Measurements from ENCODE around the gene NHEJ1.

NHEJ1 gene

DNA sequence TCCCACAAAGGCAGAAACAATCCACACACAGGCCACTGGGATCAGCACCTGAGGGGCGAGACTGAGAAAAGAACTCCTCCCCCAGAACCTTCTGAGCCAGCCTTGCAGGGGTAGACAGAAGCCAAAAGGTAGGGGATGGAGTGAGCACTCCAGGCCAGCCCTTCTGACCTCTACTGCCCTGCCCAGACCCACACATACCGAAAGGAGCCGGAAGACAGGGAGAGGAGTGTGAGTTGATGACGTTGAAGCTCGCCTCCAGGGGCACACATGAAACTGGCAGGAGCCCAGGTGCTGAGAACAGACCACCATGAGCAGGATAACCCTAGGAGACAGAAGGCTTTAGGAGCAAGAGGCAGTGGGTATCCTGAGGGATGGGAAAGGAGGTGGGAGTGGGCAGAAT lies 7.4 kb upstream of the NHEJ1 start:
- DNase-seq (ENCODE audit: low read depth) = no peak

DNA sequence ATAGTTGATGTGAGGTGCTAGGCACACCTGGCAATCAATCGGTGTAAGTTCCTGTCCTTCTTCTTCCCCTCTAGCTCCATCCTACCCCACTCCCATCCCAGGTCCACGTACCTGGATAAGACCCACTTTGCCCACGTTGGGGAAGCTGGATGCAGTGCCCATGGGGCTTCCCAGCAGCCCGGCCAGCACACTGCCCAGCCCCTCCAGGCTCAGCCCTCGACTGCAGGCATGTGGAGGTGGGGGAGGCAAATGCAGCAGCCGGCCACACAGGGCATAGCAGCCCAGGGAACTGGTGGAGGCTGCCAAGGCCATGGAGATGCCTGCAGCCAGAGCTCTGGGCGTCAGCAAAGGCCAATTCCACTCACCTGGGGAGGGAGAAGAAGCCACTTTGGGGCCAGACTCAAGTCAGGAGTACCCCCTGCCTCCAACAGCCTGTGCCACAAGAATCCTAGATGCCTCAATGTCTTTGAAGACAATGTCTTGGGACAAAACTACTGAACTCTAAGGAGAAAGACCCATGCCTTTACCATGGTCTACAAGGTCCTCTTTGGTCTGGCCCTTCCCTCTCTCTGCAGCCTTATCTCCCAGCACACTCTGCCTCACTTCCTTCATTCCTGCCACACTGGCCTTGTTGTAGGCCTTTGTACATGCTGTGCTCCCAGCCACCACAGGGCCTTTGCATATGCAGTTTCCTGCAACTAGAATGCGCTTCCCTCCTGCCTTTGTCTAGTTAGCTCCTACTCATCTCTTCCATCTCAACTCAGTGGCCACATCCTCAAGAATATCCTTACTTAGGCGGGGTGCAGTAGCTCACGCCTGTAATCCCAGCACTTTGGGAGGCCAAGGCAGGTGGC lies 4.7 kb upstream of the NHEJ1 start:
- DNase-seq (ENCODE audit: low read depth) = no peak

DNA sequence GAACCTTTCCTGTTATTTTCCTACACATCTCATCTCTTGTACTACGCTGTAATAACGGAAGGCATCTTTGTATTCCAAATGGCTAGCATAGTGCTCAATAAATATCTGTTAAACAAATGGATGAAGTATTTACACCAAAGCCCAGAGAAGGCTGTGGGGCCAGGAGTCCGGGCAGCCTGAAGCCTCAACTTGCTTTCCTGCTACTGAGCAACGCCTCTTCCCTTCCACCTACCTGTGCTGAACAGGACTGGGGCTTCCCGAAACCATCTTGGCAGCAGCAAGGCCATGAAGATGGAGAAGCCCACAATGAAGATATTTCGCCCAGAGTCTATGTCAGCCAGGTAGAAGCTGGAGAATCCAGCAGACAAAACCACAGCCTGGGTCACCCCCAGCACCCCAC lies 2.5 kb upstream of the NHEJ1 start:
- no peak for DNase-seq (ENCODE audit: low read depth)

DNA sequence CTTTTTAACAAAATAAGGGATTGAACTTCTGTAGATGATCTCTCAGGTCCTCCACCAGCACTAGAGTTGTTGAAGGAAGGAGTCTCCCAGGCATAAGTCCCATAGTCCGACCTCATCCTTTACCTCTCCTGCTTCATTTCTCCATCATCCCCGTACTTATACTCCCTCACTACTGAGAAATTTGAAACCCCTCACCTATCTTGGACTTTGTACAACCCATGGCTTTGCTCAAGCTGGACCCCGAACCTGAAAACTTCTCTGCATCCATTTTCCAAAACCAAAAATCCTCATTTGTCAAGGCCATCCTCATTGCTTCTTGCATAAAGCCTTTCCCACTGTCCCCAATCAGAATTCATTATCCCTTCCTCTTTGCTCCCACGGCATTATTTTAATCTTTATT lies 482 bp upstream of the NHEJ1 start:
- no peak for DNase-seq (ENCODE audit: low read depth)

DNA sequence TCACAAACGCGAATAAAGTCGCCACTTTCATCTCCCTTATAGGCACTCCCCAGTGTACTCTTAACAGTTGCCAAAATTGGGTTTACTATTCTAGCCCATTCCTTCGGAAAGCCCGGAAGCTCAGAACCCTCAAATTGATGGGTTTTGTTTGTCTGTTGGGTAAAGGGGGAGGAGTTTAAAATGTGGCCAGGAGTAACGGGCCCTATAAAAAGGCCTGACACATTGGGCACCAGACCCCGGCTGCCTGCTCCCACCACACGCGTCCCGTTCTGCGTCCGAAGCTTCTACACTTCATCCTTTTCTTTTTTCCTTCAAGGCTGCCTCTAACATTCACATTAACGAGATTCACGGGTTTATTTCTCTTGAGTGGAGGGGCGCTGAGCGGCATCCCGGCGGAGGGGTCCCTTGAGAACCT lies 837 bp downstream of the NHEJ1 start:
- no peak for DNase-seq (ENCODE audit: low read depth)

DNA sequence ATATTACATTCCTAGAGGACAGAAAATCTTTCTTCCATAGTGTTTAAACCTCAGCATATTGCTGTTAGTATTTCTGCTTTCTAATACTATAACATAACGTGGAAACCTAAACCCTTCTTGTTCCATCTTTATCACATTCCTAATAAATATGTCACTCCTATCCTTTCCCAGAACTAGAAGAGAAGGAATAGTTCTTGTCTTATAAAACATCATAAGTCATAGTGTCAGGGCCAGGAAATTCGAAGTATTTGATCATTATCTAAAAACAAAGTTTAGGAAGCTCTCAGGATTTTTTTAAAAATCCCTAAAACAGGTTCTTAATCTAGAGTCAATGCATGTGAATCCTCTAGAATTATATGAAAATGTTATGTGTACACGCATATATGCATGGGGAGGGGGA lies 2.0 kb downstream of the NHEJ1 start:
- DNase-seq (ENCODE audit: low read depth) = no peak

DNA sequence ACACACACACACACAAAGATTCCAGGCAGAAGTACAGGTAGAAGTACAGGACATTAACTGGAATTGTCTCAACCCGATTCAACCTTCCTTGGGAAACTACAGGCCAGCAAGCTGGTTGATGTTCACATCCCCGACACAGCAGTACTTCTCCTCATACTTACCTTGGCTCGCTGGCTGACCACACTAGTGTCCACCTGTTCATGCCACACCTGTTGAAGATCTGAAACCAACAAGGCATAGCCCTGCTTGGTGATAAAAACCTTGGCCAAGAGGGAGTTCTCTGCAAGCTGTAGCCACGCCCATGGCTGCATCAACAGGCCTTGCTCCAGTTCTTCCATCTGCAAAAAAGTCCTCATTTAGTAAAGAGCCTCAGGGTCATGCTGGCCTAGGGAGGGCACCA lies 2.6 kb downstream of the NHEJ1 start:
- DNase-seq (ENCODE audit: low read depth) = no peak

DNA sequence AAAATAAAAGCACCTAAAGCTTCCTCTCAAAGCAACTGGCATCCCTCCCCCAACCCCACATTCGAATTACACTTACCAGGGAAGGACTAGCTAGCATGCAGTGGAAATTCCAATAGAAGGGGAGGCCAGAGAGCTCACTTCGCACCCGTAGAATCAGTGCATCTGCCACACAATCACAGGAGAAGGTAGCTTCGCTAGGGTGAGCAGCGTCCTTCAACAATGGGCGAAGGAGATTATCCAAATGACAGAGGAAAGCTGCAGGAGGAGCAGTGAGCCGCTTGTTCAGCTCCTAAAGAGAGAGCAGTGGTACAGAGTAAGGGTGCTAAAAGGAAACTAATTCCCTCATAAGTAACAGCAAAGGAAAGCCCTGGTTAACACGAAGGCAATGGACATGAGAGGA lies 3.2 kb downstream of the NHEJ1 start:
- no peak for DNase-seq (ENCODE audit: low read depth)

DNA sequence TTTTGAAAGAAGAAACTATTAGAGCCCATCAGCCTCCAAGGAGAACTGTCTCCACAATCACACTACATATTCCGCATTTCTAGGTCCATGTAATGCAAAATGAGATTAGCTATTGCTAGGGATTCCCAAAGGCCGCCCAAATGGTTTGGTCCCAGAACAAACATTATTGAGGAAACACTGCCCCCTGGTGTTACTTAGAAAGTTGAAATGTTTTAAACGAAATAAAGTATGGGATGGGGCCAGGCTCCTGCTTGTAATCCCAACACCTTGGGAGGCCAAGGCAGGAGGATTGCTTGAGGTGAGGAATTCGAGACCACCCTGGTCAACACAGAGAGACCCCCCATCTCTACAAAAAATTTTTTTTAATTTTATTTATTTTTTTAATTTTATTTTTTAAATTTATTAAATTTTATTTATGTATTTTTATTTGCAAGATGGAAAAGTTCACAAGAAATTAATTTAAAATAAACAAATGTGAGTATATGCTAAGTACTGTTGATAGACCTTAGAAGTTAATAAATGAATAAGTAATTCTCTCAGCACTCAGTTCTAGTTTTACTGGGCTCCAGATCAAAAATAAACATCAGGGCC lies 5.5 kb downstream of the NHEJ1 start:
- DNase-seq (ENCODE audit: low read depth) = peak; percentile 45

DNA sequence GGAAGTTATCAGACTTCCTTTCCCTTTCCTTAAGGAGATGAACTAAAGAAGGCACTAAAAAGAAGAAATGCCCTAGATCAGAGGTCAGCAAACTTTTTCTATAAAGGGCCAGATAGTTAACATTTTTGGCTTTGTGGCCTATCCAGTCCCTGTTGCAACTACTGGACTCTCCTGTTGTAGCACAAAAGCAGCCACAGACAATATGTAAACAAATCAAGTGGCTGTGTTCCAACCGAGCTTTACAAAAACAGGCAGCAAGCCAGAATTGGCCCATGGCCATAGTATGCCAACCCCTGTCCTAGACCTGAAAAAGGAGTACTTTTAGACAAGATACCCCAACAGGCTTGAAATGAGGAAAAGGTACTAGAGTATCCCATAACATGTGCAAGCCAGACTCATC lies 10.9 kb downstream of the NHEJ1 start:
- DNase-seq (ENCODE audit: low read depth) = no peak

DNA sequence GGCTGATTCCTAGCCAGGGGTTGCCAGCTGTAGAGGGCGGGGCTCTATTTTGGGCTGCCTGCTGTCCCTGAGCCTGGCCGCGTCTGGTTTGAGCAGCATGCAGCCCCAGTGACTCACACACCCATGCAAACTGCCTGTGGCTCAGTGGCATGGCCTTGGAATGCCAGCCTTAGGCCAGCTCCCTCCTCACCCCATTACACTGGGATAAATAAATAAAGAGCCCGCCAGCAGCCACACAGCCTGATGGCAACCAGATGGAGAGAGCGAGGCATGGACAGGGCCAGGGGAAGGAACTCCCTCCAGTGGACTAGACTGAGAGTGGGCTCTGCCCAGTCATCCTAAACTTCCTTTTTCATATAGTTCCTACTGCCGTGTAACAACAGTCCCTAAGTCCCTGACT lies 18.3 kb downstream of the NHEJ1 start:
- DNase-seq (ENCODE audit: low read depth) = peak; percentile 86

DNA sequence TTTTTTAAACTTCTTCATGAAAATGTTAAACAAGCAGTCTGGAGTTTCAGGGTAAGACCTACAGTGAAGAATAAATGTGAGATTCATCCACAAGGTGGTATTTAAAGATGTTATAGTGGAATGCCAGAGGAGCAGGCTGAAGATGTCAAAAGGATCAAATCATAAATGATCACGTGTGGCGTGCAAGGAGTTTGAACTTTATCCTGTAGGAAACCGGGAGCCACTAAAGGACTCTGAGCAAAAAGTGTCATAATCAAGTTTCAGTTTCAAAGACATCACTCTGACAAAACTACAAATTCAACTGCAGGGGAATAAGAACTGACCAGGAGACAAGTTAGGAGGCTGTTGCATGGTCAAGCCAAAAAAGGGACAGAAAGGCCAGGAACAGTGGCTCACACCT lies 19.9 kb downstream of the NHEJ1 start:
- DNase-seq (ENCODE audit: low read depth) = no peak

DNA sequence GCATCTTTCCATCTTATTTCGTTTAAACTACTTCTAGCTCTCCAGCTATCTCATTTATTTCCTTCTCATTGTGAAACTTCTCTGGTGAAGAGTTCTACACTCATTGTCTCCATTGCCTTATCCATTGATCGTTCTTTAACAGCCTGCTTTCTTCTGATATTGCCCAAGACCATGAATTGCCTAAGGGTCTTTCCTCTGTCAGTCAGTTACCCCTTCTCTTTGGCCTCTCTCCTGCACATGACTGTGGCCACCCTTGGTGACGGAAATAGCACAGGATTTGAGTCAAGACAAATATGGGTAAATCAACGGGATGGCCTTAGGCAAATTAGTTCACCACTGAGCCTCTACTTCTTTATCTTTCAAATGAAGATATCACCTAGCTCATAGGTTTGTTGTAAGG lies 26.6 kb downstream of the NHEJ1 start:
- DNase-seq (ENCODE audit: low read depth) = no peak

DNA sequence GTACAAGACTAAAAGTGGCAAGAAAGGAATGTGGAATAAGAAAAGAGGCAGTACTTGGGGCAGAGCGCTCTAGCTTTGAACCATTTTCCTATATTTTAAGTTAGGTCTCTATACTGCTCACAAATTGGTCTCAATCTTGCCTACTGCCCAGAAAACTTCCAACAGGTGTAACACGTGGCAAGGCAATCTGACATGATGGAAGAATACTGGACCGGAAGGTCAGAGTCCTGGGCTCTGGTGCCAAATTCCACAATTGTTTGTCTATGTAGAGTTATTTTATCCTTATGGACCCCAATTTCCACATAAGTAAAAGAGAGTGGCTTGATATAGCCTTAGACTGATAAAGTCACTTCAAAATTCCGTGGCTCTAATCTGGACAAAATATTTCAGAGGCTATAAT lies 28.9 kb downstream of the NHEJ1 start:
- no peak for DNase-seq (ENCODE audit: low read depth)

DNA sequence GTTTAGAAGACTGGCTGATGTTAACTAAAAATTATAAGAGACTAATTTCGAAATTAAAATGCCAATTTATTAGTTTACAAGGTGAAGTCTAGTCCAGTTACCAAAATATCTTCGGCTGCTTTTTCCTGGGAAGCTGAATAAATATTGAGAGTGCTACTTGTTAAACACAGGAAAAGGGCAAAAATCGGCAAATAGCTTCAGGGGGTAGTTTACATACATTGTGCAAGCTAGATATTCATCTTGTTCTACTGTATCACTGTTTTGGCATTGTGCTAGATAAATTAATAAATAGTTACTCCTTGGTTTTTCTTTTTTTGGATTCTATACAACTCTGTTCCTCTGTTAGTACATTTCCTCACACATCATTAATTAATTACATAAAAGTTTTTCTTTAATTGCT lies 29.3 kb downstream of the NHEJ1 start:
- DNase-seq (ENCODE audit: low read depth) = no peak

DNA sequence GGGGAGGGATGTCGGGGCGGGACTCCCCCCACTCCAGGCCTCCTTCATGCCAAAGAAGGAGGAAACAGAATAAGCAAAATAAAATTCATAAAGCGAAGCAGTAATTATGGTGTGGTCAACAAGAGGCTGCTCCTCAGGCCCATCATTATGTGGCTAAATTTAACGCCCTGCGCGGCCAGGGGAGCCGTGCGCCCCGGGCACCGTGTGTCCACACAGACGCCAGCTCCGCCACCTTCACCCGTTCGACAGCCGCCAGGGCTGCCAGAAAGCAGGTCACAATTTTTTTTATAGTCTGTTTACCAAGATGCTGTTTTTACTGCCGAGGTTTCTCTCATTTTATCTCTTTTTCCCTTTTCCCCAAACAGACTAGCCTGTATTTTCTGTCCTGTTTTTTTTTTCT lies 31.0 kb downstream of the NHEJ1 start:
- DNase-seq (ENCODE audit: low read depth) = no peak

DNA sequence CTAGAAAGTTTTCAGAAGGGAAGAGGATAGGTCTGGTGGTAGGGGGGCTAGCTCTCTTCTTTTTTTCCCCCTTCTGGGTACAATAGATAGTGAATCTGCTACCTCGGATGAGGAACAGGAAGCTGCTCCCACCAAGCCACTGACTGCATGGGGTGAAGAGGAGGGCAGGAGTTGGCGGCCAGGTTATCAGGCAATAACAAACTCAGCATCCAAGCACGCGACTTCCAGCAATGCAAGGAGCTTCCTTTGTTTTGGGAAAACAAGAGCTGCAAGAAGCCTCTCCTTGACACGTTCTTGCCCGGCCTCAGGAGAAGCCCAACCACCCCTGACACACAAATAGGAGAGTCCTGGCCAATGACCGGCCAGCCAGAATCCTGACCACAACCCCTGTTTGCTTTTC lies 32.2 kb downstream of the NHEJ1 start:
- DNase-seq (ENCODE audit: low read depth) = no peak

DNA sequence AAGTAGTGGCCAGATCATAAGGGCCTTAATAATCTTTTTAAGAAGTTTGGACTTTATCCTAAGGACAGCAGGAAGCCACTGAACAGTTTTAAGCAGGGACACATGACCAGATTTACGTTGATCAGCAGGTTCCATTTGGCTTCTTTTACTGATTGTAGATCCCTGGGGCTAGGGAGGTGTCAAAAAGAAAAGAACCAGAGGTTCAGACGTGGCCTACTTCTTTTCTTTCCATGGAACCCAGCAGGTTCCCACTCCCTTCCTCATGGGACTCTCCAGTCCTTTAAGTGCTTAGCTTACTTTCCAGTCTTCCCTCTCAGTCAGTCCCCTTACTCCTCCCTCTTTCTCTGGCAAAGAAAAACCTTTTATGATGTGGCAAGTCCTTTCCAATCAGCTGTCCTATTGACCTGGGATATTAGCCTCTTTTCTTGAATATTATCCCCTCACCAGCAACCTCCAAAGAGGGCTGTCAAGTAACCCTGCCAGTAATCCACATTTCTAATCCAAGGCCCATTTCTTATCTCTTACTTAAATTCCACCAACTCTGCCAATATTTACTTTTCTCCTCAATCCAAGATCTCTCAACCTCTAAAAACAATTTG lies 33.5 kb downstream of the NHEJ1 start:
- DNase-seq (ENCODE audit: low read depth) = no peak

DNA sequence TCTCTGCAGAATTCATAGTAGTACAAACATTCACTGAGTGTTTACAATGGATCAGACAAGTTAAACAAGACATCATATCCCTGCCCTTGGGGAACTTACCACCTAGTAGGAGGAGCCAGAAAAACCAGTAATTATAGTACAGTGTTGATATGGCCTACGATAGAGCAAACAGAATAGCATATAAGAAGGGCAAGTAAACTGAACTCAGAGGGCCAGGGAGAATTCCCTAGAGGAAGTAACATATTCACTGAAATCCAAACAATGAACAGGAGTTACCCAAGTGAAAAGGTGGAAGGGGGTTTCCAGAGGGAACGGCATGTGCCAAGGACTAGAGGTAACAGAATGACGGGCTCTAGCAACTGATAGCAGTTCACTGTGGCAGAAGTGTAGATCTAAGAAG lies 34.1 kb downstream of the NHEJ1 start:
- DNase-seq (ENCODE audit: low read depth) = no peak

DNA sequence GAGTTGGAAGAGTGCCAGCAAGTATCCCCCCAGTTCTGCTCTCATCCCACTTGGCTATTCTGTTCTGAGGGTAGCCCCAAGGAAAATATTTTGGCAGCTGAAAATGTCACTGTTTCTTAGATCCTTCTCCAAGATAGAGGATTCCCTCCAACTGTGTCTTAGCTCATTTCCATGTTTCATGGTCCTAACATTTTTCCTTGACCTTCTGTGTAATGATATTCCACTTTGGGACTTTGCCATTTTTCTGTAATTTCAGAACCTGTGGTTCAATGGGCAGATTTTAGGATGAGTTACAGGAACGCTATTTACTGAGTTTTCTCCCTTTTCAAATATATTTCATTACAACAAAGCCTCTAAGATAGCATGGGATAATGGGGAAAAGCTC lies 34.7 kb downstream of the NHEJ1 start:
- DNase-seq (ENCODE audit: low read depth) = no peak

DNA sequence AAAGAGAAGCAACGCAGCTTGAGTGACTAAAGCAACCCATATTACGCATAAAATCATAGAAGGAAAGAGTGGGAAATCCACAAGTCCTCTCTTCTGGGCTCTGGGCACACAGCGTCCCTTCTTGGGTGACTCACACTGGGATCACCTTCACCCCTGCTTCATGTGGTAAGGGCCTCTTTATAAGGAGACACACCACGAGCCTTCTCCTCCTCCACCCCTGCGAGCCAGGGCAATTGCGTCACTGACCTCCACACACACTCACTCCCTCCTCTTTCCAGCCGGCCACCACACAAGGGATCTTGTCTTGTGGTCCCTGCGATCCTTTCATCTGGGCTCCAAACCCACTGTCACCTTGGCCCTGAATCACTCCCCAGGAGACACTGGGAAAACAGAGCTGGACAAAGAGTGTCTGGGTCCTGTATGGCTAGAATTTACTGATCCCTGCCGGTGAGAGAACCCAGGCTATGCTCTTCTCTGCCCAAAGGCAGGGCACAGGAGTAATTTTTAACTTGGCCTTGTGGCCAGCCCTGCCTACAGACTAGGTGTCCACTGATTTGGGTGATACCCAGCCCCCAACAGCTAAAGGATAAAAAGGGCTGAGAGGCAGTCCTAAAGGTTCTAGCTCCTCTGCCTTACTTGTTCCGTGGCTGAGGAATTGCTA lies 35.3 kb downstream of the NHEJ1 start:
- peak; percentile 75 for DNase-seq (ENCODE audit: low read depth)

DNA sequence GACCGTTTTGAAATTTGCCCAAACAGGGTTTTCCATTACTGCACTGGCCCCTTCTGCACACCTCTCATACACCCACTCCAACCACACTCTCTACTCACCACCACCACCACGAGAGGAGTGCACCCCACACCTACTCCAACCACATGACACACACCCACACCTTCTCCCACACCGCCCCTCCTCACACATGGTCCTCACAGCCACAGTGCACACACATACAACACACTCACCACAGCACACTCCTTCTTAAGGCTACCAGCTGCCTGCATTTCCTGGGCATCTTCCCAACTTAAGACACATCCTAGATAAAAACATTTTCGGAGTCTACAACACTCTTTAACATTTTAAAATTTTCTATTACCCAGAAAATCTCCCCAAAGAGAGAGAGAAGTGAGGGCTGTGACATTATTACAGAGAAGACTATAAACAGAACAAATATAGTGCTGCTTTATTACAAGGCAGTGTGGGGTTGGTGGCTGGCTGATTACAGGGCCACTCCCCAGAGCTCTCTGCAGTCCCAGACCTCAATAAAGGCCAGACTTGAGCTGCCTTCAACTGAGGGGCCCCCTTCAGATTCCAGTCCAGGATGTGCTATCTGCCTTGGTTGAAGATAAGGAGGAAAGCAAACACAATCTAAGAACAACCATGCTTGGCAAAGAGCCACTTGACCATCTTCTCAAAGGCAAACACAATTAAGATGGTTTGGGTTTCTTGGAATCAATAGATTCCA lies 36.1 kb downstream of the NHEJ1 start:
- DNase-seq (ENCODE audit: low read depth) = no peak

Measured in HS-5 (cell line).